ENCODE measurements around the gene SMIM17.
"Not testable (repeated sequence)": the region's sequence is repeated elsewhere in the genome, so short reads cannot be mapped to it uniquely, and the experiment has no call there.

Gene SMIM17

DNA sequence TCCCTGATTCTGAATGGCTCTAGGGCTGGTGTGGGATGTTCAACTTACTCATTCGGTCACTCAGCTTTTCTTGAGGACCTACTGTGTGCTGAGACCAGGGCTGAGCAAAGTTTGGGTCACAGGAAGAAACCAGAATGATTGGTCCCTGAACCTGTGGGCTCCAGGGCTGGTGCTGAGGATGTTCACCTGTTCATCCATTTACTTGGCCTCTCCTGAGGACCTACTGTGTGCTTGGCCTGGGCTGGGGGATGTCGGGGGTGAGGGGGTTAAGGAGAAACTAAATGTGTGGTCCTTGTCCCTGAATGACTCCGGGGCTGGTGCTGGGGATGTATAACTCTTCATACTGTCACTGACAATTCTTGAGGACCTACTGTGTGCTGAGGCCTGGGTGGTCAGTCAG lies 18.3 kb downstream of the SMIM17 start:
- DNase-seq: no peak

- no peak for DNase-seq
Observed at GRCh38 chr19:56663931-56664500, 21.1 kb downstream of the SMIM17 start.

GRCh38 chr19:56664511-56664910 lies 21.6 kb downstream of the SMIM17 start:
- DNase-seq: no peak

DNA sequence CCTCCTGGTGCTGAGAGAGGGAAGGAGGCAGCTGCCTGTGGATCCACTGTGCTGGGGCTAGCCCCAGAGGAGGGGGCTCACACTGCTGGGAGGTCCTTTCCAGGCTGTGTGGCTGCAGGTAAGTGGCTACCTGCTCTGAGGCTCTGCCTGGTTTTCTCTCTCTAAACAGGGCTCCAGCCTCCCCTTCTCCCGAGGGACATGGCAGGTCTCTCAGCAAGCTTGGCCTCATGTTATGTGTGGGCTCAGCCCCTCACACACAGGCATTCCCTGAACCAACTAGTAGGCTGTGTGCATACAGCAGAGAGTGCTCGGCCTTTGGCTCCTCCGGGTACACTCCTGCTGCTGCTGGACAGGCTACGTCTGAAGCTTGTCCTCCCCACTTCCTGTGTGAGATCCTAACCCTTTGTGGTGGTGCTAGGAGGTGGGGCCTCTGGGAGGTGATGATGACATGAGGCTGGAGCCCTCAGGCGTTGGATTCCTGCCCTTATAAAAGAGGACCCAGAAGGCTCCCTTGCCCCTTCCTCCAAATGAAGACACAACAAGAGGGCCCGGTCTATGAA lies 24.4 kb downstream of the SMIM17 start:
- no peak for DNase-seq

DNA sequence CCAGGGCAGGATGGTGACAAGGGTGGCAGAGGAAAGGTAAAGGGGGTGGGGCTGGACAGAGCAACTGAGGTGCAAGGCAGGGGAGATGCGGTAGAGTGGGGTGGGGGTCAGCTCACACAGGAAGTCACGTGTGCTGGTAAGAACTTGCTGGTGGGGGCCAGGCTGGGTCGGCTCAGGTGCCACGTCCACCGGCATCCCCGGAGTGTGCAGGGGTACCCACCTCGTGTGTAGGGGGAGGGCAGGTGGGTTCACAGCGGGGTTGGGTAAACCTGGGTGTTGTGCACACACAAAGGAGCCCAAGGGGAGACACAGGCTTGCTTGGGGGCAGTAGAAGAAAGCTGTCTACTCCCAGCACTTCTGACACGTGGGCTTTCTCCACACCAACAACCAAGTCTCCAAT lies 25.7 kb downstream of the SMIM17 start:
- no peak for DNase-seq

DNA sequence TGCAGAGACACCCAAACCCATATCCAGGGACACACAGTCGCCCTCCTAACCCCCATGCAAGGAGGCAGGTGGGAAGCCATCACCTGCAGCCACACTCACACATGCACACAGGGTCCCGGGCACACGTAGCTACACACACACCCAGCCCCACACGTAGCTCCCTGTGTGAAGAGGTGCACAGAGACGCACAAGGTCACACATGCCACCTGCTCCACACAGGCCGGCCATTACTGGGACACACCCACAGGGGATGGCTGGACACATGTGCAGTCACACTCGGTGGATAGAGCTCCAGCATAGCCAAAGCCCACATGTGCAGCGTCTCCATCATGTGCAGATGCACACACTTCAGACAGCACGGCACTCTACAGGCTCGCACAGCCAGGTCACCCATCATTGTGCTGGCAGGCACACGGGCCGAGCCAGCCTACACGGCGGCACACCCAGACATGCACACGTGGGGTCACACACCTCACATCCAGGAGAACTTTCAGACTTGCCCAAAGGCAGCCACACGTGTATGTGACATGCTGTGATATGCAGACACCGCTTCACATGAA lies 27.5 kb downstream of the SMIM17 start:
- no peak for DNase-seq

GRCh38 chr19:56670961-56671612 lies 28.1 kb downstream of the SMIM17 start:
- DNase-seq: peak; percentile 22

DNA sequence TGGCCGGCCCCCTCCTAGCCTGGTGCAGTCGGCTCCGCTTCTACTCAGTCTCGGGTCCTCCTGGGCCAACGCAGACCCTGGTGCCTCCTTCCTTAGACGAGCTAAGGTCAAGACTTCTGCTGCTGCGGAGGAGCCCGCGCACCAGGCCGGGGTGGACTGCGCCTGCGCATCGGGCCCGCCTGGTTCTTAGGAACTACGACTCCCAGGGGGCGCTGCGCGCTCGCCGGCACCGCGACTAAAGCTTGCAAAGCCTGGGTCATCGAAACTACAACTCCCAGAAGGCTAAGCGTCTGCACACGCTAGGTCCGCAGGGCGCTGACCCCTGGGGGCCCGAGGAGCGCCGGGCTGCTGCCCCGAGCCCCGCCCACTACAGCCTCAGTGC lies 28.6 kb downstream of the SMIM17 start, which contains the start of gene ZNF835:
Gene ZNF835 (minus strand): TSS at position 145 of the 382 bp plus-strand sequence. CDS start 6,559 bp downstream, outside the sequence.
- no peak for DNase-seq

DNA sequence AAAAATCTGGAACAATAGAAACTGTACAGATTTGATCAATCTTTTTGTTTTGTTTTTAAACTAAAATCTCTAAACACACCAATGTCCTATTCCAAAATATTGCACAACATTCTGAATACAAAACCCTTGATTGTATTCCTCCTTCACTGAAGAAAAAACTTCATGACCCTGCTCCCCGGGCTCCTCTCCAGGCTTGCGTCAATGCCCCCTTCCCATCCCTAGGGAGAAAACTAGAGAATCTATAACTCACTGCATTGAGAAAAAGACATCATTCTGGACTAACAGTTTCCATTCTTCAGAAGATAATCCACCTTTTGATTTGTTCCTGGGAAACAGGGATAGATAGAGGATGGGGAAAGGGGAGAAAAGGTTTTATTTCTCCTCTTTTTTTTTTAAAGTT lies 29.7 kb downstream of the SMIM17 start:
- DNase-seq: not testable (repeated sequence)

GRCh38 chr19:56678205-56678604 lies 35.2 kb downstream of the SMIM17 start:
- DNase-seq: no peak

- no peak for DNase-seq
Observed at GRCh38 chr19:56681702-56682101, 38.7 kb downstream of the SMIM17 start.

DNA sequence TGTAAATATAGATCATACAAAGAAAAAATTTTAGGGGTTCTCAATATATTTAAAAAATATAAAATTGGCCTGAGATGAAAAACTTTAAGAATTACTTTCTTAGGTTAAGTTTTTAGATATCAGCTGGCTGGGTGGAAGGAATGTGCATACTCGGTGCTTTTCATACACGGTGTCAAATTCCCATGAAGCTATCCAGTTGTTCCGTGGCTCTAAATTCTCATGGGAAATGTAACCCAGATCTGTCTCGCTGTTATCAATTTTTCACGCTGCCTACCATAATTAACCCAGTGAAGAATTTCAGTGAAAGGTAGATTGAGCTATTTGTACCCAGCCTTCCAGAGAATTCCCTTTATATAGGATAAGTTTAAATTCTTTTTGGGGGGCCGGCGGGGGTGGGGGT lies 40.2 kb downstream of the SMIM17 start:
- no peak for DNase-seq

- no peak for DNase-seq
Observed at GRCh38 chr19:56687031-56687430, 44.1 kb downstream of the SMIM17 start.

- DNase-seq: no peak
Observed at GRCh38 chr19:56689198-56689597, 46.2 kb downstream of the SMIM17 start.

GRCh38 chr19:56690670-56691069 lies 47.7 kb downstream of the SMIM17 start:
- DNase-seq: no peak

- DNase-seq: no peak
Observed at GRCh38 chr19:56692206-56692895, 49.4 kb downstream of the SMIM17 start.

DNA sequence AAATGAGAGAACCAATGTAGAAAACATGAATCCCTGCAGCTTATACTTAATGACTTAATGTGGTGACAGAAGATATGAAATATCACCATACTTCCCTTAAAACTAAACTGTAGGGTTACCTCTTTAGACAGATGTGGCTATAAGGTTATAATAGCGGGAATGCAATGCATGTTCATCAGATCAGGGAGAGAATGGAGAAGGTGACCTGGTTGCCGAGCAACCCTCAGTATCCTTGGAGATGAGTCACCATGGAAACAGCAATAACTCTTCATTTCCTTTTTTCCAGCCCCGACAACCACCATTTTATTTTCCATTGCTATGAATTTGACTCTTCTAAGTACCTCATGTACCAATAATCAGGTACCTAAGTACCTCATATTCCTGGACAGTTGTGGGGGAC lies 56.6 kb downstream of the SMIM17 start:
- no peak for DNase-seq

GRCh38 chr19:56701895-56702294 lies 58.9 kb downstream of the SMIM17 start:
- no peak for DNase-seq

DNA sequence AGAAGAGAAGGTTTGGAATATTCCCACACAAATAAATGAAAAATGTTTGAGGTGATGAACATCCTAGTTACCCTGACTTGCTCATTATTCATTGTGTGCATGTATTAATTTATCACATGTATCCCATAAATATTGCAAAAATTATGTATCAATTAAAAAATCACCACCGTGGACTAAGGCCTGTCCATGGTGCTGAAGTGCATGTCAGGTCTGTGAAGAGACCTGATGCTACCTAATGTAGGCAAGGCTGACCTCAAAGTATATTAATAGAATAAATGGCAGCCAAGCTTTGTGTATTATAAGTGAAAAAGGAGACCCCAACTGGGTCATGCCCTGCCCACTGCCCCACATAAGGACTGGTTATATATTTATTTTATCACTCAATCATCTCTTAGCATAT lies 63.0 kb downstream of the SMIM17 start:
- no peak for DNase-seq
